ENCODE measurements around the gene GAS2L1. TPM values are rescaled to one million over a fixed set of nuclear protein-coding genes. Genes with fewer than 3 reads are reported as not detected.

Gene GAS2L1
- total RNA-seq, 3 donors from 2014 or later (not counting 1 experiment from before 2014, with no cell fraction given): 0.57 to 4.1 (median 2.8) TPM

GRCh38 chr22:29320546-29320945, 14.1 kb downstream of the GAS2L1 start:
- Histone ChIP-seq H3K4me3 (ENCODE audit: low read length) (no peak overlapping the region), H3K9me3 (ENCODE audit: control insufficient read depth, insufficient read depth, low read length) (no peaks in the 10 kb centered on the region), H3K27me3 (ENCODE audit: control insufficient read depth, insufficient read depth, low read length) (peaks cover 6% of the 10 kb centered on the region), H3K27ac (ENCODE audit: low read length) (no peak overlapping the region), H3K36me3 (ENCODE audit: control insufficient read depth, insufficient read depth, low read length) (no peaks in the 10 kb centered on the region), H3K4me1 (ENCODE audit: control insufficient read depth, insufficient read depth, low read length) (peaks cover 2% of the 10 kb centered on the region)
- no peaks in the 10 kb centered on the region for H3K9me3 Mint-ChIP-seq
- intact Hi-C loops (cut with micrococcal nuclease): no loop called here
- no peak overlapping the region for H3K27ac Mint-ChIP-seq
- WGBS (ENCODE audit: insufficient coverage): no CpG with 5 or more reads among the region's 1 CpG
- no peak overlapping the region for H3K4me3 Mint-ChIP-seq
- ATAC-seq: no peak
- H3K36me3 Mint-ChIP-seq: no peaks in the 10 kb centered on the region
- H3K4me1 Mint-ChIP-seq: no peaks in the 10 kb centered on the region
- H3K27me3 Mint-ChIP-seq (ENCODE audit: low read depth in 2 of 2): peaks cover 12% of the 10 kb centered on the region in 2 donors
- no peak for TF ChIP-seq CTCF (IDR thresholded peaks at IDR 0.05)
- no peak for DNase-seq

- peaks cover 16% of the 10 kb centered on the region for H3K36me3 ChIP-seq (ENCODE audit: control insufficient read depth, insufficient read depth, low read length)
- Mint-ChIP-seq H3K4me1 (no peaks in the 10 kb centered on the region), H3K27ac (no peak overlapping the region), H3K36me3 (no peaks in the 10 kb centered on the region), H3K9me3 (no peaks in the 10 kb centered on the region), H3K4me3 (no peak overlapping the region), H3K27me3 (ENCODE audit: low read depth in 2 of 2) (no peaks in the 10 kb centered on the region)
- intact Hi-C loops (cut with micrococcal nuclease): no loop called here
- DNase-seq (no peak), ATAC-seq (no peak)
- no peaks in the 10 kb centered on the region for H3K4me1 ChIP-seq (ENCODE audit: control insufficient read depth, insufficient read depth, low read length)
- no peaks in the 10 kb centered on the region for H3K27me3 ChIP-seq (ENCODE audit: control insufficient read depth, insufficient read depth, low read length)
- no peak for TF ChIP-seq CTCF (IDR thresholded peaks at IDR 0.05)
- no peak overlapping the region for H3K27ac ChIP-seq (ENCODE audit: low read length)
- no peak overlapping the region for H3K4me3 ChIP-seq (ENCODE audit: low read length)
- no peaks in the 10 kb centered on the region for H3K9me3 ChIP-seq (ENCODE audit: control insufficient read depth, insufficient read depth, low read length)
Observed at GRCh38 chr22:29323641-29324040, 17.2 kb downstream of the GAS2L1 start.

GRCh38 chr22:29325356-29325755, 18.9 kb downstream of the GAS2L1 start:
- DNase-seq: no peak
- Histone ChIP-seq H3K9me3 (ENCODE audit: control insufficient read depth, insufficient read depth, low read length) (no peaks in the 10 kb centered on the region), H3K27me3 (ENCODE audit: control insufficient read depth, insufficient read depth, low read length) (no peaks in the 10 kb centered on the region), H3K4me1 (ENCODE audit: control insufficient read depth, insufficient read depth, low read length) (no peaks in the 10 kb centered on the region), H3K27ac (ENCODE audit: low read length) (no peak overlapping the region), H3K4me3 (ENCODE audit: low read length) (no peak overlapping the region), H3K36me3 (ENCODE audit: control insufficient read depth, insufficient read depth, low read length) (peaks cover 29% of the 10 kb centered on the region)
- no peaks in the 10 kb centered on the region for H3K36me3 Mint-ChIP-seq
- no peaks in the 10 kb centered on the region for H3K9me3 Mint-ChIP-seq
- WGBS (ENCODE audit: insufficient coverage): 85% methylated on average over 8 of the region's 8 CpGs
- no peaks in the 10 kb centered on the region for H3K27me3 Mint-ChIP-seq (ENCODE audit: low read depth in 2 of 2)
- H3K4me1 Mint-ChIP-seq: no peaks in the 10 kb centered on the region
- no peak for ATAC-seq
- TF ChIP-seq CTCF (IDR thresholded peaks at IDR 0.05): no peak
- intact Hi-C loops (cut with micrococcal nuclease): no loop called here
- no peak overlapping the region for H3K4me3 Mint-ChIP-seq
- no peak overlapping the region for H3K27ac Mint-ChIP-seq

- Mint-ChIP-seq H3K4me3 (no peak overlapping the region), H3K27me3 (ENCODE audit: low read depth in 2 of 2) (no peaks in the 10 kb centered on the region), H3K36me3 (no peaks in the 10 kb centered on the region), H3K9me3 (no peaks in the 10 kb centered on the region), H3K4me1 (no peaks in the 10 kb centered on the region), H3K27ac (no peak overlapping the region)
- Histone ChIP-seq H3K4me1 (ENCODE audit: control insufficient read depth, insufficient read depth, low read length) (no peaks in the 10 kb centered on the region), H3K27me3 (ENCODE audit: control insufficient read depth, insufficient read depth, low read length) (no peaks in the 10 kb centered on the region), H3K4me3 (ENCODE audit: low read length) (no peak overlapping the region), H3K36me3 (ENCODE audit: control insufficient read depth, insufficient read depth, low read length) (peaks cover 33% of the 10 kb centered on the region), H3K9me3 (ENCODE audit: control insufficient read depth, insufficient read depth, low read length) (no peaks in the 10 kb centered on the region), H3K27ac (ENCODE audit: low read length) (no peak overlapping the region)
- intact Hi-C loops (cut with micrococcal nuclease): no loop called here
- WGBS (ENCODE audit: insufficient coverage): 97% methylated on average over 9 of the region's 9 CpGs
- ATAC-seq (no peak), DNase-seq (no peak)
- TF ChIP-seq CTCF (IDR thresholded peaks at IDR 0.05): no peak
Observed at GRCh38 chr22:29325785-29326315, 19.4 kb downstream of the GAS2L1 start.
